Right atrium auricular region (tissue), 2 donors: ENCODE data around the gene DNAH10. TPM values are rescaled to one million over a fixed set of nuclear protein-coding genes. Genes with fewer than 3 reads are reported as not detected.
"Not testable (repeated sequence)": the region's sequence is repeated elsewhere in the genome, so short reads cannot be mapped to it uniquely, and the experiment has no call there.

Source experiments
- DNase-seq: peaks from one replicate; pipeline ENCODE4 v3.0.0-alpha.2; 2019; ENCODE audit warnings: low spot score
- H3K27ac ChIP-seq, 2 donors: fragments of 200-600 bp; sonication (generic); 1 replicate in 1 of 2; 2 replicates in 1 of 2; pipeline ENCODE4 v1.5.1; 2016 to 2019
- H3K27me3 ChIP-seq, 2 donors: fragments of 200-600 bp; sonication (generic); one replicate each; pipeline versions ENCODE4 v1.5.1 to v1.6.0; 2017 to 2019
- H3K36me3 ChIP-seq: fragments of 200-600 bp; sonication (generic); one replicate; pipeline ENCODE4 v1.5.1; 2016
- H3K4me1 ChIP-seq, 2 donors: fragments of 200-600 bp; sonication (generic); one replicate each; pipeline versions ENCODE4 v1.5.1 to v1.6.0; 2017 to 2019
- H3K4me3 ChIP-seq, 2 donors: fragments of 200-600 bp; sonication (generic); 1 replicate in 1 of 2; 2 replicates in 1 of 2; pipeline ENCODE4 v1.5.1; 2017 to 2019; ENCODE audit warnings: mild to moderate bottlenecking in 1 of 2, moderate library complexity in 1 of 2
- H3K9me3 ChIP-seq, 2 donors: fragments of 200-600 bp; sonication (generic); one replicate each; pipeline ENCODE4 v1.5.1; 2019
- CTCF ChIP-seq, 2 donors: fragments of 200-600 bp; sonication (generic); IDR thresholded peaks; one replicate each; pipeline ENCODE4 v1.5.1; 2019; ENCODE audit warnings: antibody characterized with exemption in 2 of 2
- total RNA-seq, 2 donors: library from RNA; depleted of rRNA; stranded (reverse); fragments of >200 nt; gene quantifications; one replicate each; pipeline ENCODE4 v1.1.0, GENCODE V29; 2016

Gene DNAH10
- total RNA-seq, 2 donors from 2014 or later = 0.11 TPM; not detected in 1

- H3K9me3 ChIP-seq = no peaks in the 10 kb centered on the region
- H3K27ac ChIP-seq = no peak overlapping the region
- no peaks in the 10 kb centered on the region for H3K4me1 ChIP-seq
- no peaks in the 10 kb centered on the region for H3K36me3 ChIP-seq
- TF ChIP-seq CTCF (IDR thresholded peaks at IDR 0.05) = no peak
- no peak for DNase-seq
- no peaks in the 10 kb centered on the region for H3K27me3 ChIP-seq
- no peak overlapping the region for H3K4me3 ChIP-seq
These were observed 148.0 kb downstream of the DNAH10 start for GRCh38 chr12:123910057-123910456.

- DNase-seq = no peak
- TF ChIP-seq CTCF (IDR thresholded peaks at IDR 0.05) = no peak
- no peaks in the 10 kb centered on the region for H3K27me3 ChIP-seq
- no peak overlapping the region for H3K27ac ChIP-seq
- H3K4me3 ChIP-seq = no peak overlapping the region
- H3K4me1 ChIP-seq = no peaks in the 10 kb centered on the region
- H3K9me3 ChIP-seq = no peaks in the 10 kb centered on the region
- H3K36me3 ChIP-seq = no peaks in the 10 kb centered on the region
These were observed 148.7 kb downstream of the DNAH10 start for GRCh38 chr12:123910761-123911193.

DNA sequence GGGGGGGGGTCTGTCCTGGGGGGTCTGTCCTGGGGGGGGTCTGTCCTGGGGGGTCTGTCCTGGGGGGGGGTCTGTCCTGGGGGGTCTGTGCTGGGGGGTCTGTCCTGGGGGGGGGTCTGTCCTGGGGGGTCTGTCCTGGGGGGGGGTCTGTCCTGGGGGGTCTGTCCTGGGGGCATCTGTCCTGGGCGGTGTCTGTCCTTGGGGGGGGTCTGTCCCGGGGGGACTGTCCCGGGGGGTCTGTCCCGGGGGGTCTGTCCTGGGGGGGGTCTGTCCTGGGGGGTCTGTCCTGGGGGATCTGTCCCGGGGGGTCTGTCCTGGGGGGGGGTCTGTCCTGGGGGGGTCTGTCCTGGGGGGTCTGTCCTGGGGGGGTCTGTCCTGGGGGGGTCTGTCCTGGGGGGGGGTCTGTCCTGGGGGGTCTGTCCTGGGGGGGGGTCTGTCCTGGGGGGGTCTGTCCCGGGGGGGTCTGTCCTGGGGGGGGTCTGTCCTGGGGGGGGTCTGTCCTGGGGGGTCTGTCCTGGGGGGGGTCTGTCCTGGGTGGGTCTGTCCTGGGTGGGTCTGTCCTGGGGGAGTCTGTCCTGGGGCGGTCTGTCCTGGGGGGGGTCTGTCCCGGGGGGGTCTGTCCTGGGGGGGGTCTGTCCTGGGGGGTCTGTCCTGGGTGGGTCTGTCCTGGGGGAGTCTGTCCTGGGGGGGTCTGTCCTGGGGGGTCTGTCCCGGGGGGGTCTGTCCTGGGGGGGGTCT, 149.7 kb downstream of the DNAH10 start:
- H3K27ac ChIP-seq, H3K4me1 ChIP-seq, DNase-seq, H3K27me3 ChIP-seq, H3K9me3 ChIP-seq, H3K4me3 ChIP-seq, H3K36me3 ChIP-seq: not testable (repeated sequence)

DNA sequence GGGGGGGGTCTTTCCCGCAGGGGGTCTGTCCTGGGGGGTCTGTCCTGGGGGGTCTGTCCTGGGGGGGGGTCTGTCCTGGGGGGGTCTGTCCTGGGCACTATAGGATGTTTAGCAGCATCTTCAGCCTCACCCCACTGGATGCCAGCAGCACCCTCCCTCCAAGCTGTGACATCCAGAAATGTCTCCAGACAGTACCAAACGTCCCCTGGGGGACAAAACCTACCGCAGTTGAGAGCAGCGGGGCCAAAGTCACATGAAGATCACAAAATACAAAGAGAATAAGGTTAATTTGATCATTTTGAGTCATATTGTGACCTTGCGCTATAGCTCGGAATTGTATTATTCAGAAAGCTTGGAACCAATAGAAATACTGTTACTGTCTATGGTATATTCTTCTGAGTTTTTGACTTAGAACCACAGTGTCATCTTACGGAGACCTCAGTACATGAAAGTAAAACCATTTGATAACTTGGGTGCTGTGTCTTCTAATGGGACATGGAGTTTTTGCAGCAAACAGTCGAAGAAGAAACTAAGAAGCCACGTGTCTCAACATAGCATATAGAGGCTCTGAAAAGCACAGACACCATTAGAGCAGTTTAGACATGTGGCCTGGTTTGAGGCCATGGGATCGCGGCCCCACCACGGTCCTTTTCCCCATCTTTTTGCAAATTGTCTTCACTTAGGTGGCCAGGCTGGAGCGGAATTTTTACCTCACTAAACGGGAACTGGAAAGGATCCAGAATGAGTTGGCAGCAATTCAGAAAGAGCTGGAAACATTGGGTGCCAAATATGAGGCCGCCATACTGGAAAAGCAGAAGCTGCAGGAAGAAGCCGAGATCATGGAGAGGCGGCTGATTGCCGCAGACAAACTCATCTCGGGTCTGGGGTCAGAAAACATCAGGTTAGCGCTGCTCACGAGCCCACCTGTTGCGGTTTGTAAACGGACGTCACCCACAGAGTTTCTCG, 150.6 kb downstream of the DNAH10 start:
- no peak for TF ChIP-seq CTCF (IDR thresholded peaks at IDR 0.05)
- no peaks in the 10 kb centered on the region for H3K9me3 ChIP-seq
- H3K27ac ChIP-seq = no peak overlapping the region
- H3K27me3 ChIP-seq = no peaks in the 10 kb centered on the region
- no peaks in the 10 kb centered on the region for H3K4me1 ChIP-seq
- DNase-seq = no peak
- no peaks in the 10 kb centered on the region for H3K36me3 ChIP-seq
- no peak overlapping the region for H3K4me3 ChIP-seq

DNA sequence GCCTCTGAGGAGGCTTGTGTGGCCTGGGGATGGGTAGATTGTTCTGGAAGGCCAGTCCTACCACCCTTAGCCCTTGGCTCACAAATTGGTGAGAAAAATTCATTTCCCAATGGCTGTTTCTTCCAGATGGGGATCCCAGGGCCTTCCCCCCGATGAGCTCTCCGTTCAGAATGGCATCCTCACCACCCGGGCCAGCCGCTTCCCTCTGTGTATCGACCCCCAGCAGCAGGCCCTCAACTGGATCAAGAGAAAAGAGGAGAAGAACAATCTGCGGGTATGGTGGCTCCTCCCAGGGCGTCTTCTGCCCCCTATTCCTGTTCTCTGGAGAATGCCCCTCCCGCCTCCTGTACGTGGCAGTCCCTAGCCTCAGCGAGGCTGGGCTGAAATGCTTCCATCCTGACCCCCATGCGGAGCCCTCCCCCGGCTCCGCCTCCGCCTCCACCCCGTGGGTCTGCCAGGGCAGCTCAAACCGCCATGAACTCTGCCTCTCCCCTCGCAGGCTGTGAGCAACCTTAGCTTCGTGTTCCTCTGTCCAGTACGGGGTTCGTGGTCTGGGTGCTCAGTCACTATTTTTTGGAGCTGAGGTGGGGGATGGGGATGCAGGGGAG, 152.7 kb downstream of the DNAH10 start:
- Histone ChIP-seq H3K4me3 (no peak overlapping the region), H3K9me3 (no peaks in the 10 kb centered on the region), H3K36me3 (no peaks in the 10 kb centered on the region), H3K27ac (no peak overlapping the region), H3K4me1 (no peaks in the 10 kb centered on the region), H3K27me3 (no peaks in the 10 kb centered on the region)
- TF ChIP-seq CTCF (IDR thresholded peaks at IDR 0.05) = no peak
- no peak for DNase-seq

GRCh38 chr12:123916729-123917128, 154.6 kb downstream of the DNAH10 start:
- Histone ChIP-seq H3K27me3 (no peaks in the 10 kb centered on the region), H3K27ac (no peak overlapping the region), H3K36me3 (no peaks in the 10 kb centered on the region), H3K4me3 (no peak overlapping the region), H3K4me1 (no peaks in the 10 kb centered on the region), H3K9me3 (no peaks in the 10 kb centered on the region)
- TF ChIP-seq CTCF (IDR thresholded peaks at IDR 0.05) = no peak
- no peak for DNase-seq
